ENCODE data around the gene PSAPL1. TPM values are rescaled to one million over a fixed set of nuclear protein-coding genes. Genes with fewer than 3 reads are reported as not detected.
A peak's percentile ranks its signal among the peaks of the same experiment; 100 is the strongest.

PSAPL1 gene
- total and polyA plus RNA-seq, 2 of the 8 experiments (the other 6 are each of a cell fraction or from before 2014, with no cell fraction given), result 0.03 TPM; not detected in 1

GRCh38 chr4:7481227-7481626 is 46.5 kb upstream of the PSAPL1 start:
- Histone ChIP-seq H3K14ac (ENCODE audit: insufficient read length) (no peak overlapping the region), H2BK20ac (ENCODE audit: low read length) (no peak overlapping the region), H3K36me3 (ENCODE audit: control insufficient read depth in 2 of 4, insufficient read depth in 4 of 4, low read length in 3 of 4) (no peaks in the 10 kb centered on the region), H2AFZ (ENCODE audit: low read length) (no peak overlapping the region), H3K23ac (ENCODE audit: insufficient read length) (no peak overlapping the region), H3K9ac (replicated peaks in 1 of 4; ENCODE audit: extremely low read depth in 1 of 4, low read depth in 3 of 4, low read length in 3 of 4) (no peak overlapping the region), H3K27ac (ENCODE audit: low read depth, low read length) (no peak overlapping the region), H3K4me3 (ENCODE audit: extremely low read depth in 1 of 4, insufficient read depth in 2 of 4, low read depth in 3 of 4, low read length in 4 of 4) (no peak overlapping the region), H4K8ac (ENCODE audit: extremely low read depth, insufficient read depth, low read length) (peak overlapping the region; percentile 84; the same call in 1 of the 2 replicates), H4K91ac (replicated peaks; ENCODE audit: insufficient read length, low read length) (no peak overlapping the region), H4K20me1 (replicated peaks in 1 of 2; ENCODE audit: control insufficient read depth in 1 of 2, insufficient read depth in 2 of 2, low read length in 2 of 2) (no peaks in the 10 kb centered on the region), H3K79me1 (ENCODE audit: low read depth, low read length) (no peaks in the 10 kb centered on the region), H2BK120ac (replicated peaks; ENCODE audit: low read depth, low read length) (no peak overlapping the region), H2BK15ac (ENCODE audit: low read length) (no peak overlapping the region), H3K4me2 (ENCODE audit: insufficient read depth in 1 of 2, low read depth in 2 of 2, low read length in 2 of 2) (no peak overlapping the region), H2BK5ac (ENCODE audit: low read depth, low read length) (no peak overlapping the region), H3K4ac (replicated peaks; ENCODE audit: insufficient read length, low read depth, low read length) (no peak overlapping the region), H4K5ac (ENCODE audit: insufficient read length, low read depth, low read length) (no peak overlapping the region), H2AK5ac (ENCODE audit: low read depth, low read length) (no peak overlapping the region), H3K56ac (replicated peaks; ENCODE audit: insufficient read length, low read depth, low read length) (no peak overlapping the region), H3K9me3 (ENCODE audit: insufficient read depth in 2 of 2, low read depth in 1 of 2, low read length in 1 of 2) (no peaks in the 10 kb centered on the region), H3K4me1 (replicated peaks in 1 of 4; ENCODE audit: control insufficient read depth in 3 of 4, insufficient read depth in 4 of 4, low read length in 3 of 4) (no peaks in the 10 kb centered on the region; a peak in 2 of 7 replicates), H3K79me2 (ENCODE audit: control insufficient read depth in 1 of 2, insufficient read depth in 2 of 2, low read length in 2 of 2) (no peaks in the 10 kb centered on the region), H3K27me3 (replicated peaks in 1 of 4; ENCODE audit: control insufficient read depth in 3 of 4, extremely low read depth in 1 of 4, insufficient read depth in 3 of 4, low read length in 3 of 4) (no peaks in the 10 kb centered on the region; a peak in 1 of 7 replicates), H3K23me2 (ENCODE audit: low read depth, low read length) (no peaks in the 10 kb centered on the region), H3K18ac (ENCODE audit: extremely low read depth, low read length) (no peak overlapping the region), H2BK12ac (ENCODE audit: low read depth, low read length) (no peak overlapping the region)
- ChIA-PET CTCF (ENCODE audit: partially characterized antibody) (no interaction called here), POLR2A (ENCODE audit: partially characterized antibody) (no interaction called here)
- WGBS, 2 experiments (ENCODE audit: extremely low coverage in 1 of 2, insufficient coverage in 1 of 2, insufficient read length in 1 of 2, insufficient replicate concordance in 2 of 2, low coverage in 1 of 2, low lambda C conversion rate in 2 of 2, missing lambda C conversion rate in 1 of 2), result 87% methylated on average over 12 of the region's 14 CpGs; no CpG with 5 or more reads in 1 of the 2 experiments
- no peak for FAIRE-seq
- no peak for DNase-seq (ENCODE audit: low read depth in 1 of 2, low spot score in 2 of 2)
- no peak for TF ChIP-seq SIX5 (IDR thresholded peaks at IDR 0.05; ENCODE audit: low read depth, low read length)
- no peak for TF ChIP-seq CBX5 (IDR thresholded peaks at IDR 0.05; ENCODE audit: low read depth, low read length)
- no peak for TF ChIP-seq RFX5 (IDR thresholded peaks at IDR 0.05; ENCODE audit: borderline replicate concordance, low read depth, low read length)
- no peak for TF ChIP-seq BACH1 (IDR thresholded peaks at IDR 0.05; ENCODE audit: low read length)
- TF ChIP-seq, protein P1, sequence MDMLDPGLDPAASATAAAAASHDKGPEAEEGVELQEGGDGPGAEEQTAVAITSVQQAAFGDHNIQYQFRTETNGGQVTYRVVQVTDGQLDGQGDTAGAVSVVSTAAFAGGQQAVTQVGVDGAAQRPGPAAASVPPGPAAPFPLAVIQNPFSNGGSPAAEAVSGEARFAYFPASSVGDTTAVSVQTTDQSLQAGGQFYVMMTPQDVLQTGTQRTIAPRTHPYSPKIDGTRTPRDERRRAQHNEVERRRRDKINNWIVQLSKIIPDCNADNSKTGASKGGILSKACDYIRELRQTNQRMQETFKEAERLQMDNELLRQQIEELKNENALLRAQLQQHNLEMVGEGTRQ (IDR thresholded peaks at IDR 0.05; ENCODE audit: low read length), result no peak
- no peak for TF ChIP-seq TAF1 (IDR thresholded peaks at IDR 0.05; ENCODE audit: low read depth, low read length)
- no peak for TF ChIP-seq SIN3A (conservative IDR thresholded peaks at IDR 0.05 in 1 of 2, IDR thresholded peaks at IDR 0.05 in 1 of 2; ENCODE audit: low read depth in 1 of 2, low read length in 2 of 2)
- no peak for TF ChIP-seq SIRT6 (IDR thresholded peaks at IDR 0.05; ENCODE audit: low read length)
- no peak for TF ChIP-seq SRF (IDR thresholded peaks at IDR 0.05; ENCODE audit: low read depth, low read length)
- TF ChIP-seq GTF2F1 (IDR thresholded peaks at IDR 0.05; ENCODE audit: borderline replicate concordance, low read depth, low read length), result no peak
- no peak for TF ChIP-seq CHD1 (IDR thresholded peaks at IDR 0.05; ENCODE audit: low read depth, low read length)
- TF ChIP-seq EZH2 (IDR thresholded peaks at IDR 0.05; ENCODE audit: low read depth, low read length, severe bottlenecking), result no peak
- no peak for TF ChIP-seq KDM5A (IDR thresholded peaks at IDR 0.05; ENCODE audit: low read length)
- TF ChIP-seq, protein P2, sequence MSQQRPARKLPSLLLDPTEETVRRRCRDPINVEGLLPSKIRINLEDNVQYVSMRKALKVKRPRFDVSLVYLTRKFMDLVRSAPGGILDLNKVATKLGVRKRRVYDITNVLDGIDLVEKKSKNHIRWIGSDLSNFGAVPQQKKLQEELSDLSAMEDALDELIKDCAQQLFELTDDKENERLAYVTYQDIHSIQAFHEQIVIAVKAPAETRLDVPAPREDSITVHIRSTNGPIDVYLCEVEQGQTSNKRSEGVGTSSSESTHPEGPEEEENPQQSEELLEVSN (IDR thresholded peaks at IDR 0.05), result no peak

All from H1 (cell line).